Neutrophil (primary cell): Measurements from ENCODE around the gene RNF224.

ENCODE experiments used
- H3K27ac ChIP-seq: fragments of 200-600 bp; sonication (generic); 2 replicates; pipeline ENCODE4 v1.5.1; 2016; ENCODE audit warnings: mild to moderate bottlenecking, moderate library complexity
- H3K27me3 ChIP-seq: fragments of 200-600 bp; sonication (generic); 2 replicates; pipeline ENCODE4 v1.6.0; 2016; ENCODE audit warnings: mild to moderate bottlenecking
- H3K36me3 ChIP-seq: fragments of 200-600 bp; sonication (generic); 2 replicates; pipeline ENCODE4 v1.5.1; 2017
- H3K4me1 ChIP-seq, 2 experiments: fragments of 200-600 bp in 1 of 2; sonication (generic) in 1 of 2; 1 replicate in 1 of 2; 2 replicates in 1 of 2; pipeline versions ENCODE4 v1.5.1 to v1.6.1; 2013 to 2016; ENCODE audit warnings: low read depth in 1 of 2, low read length in 1 of 2, mild to moderate bottlenecking in 1 of 2, moderate library complexity in 1 of 2; ENCODE audit not compliant: control insufficient read depth in 1 of 2, insufficient read depth in 1 of 2
- H3K4me3 ChIP-seq, 2 experiments: fragments of 200-600 bp in 1 of 2; sonication (generic) in 1 of 2; 1 replicate in 1 of 2; 2 replicates in 1 of 2; pipeline ENCODE4 v1.5.1; 2013 to 2016; ENCODE audit warnings: low read depth in 1 of 2, low read length in 1 of 2, mild to moderate bottlenecking in 1 of 2, moderate library complexity in 1 of 2
- H3K9me3 ChIP-seq: fragments of 200-600 bp; sonication (generic); 2 replicates; pipeline ENCODE4 v1.5.1; 2016
- TF ChIP-seq, protein P1 (sequence below): fragments of 200-600 bp; sonication (generic); IDR thresholded peaks from 2 replicates; pipeline ENCODE4 v1.5.1; 2016; ENCODE audit warnings: antibody characterized with exemption

RNF224 gene

GRCh38 chr9:137228968-137229896, 1.9 kb downstream of the RNF224 start:
- Histone ChIP-seq H3K27me3 (peaks cover 79% of the 10 kb centered on the region), H3K4me1 (peaks cover 0 to 6% of the 10 kb centered on the region in 2 experiments), H3K9me3 (no peaks in the 10 kb centered on the region), H3K27ac (no peak overlapping the region), H3K4me3 (no peak overlapping the region), H3K36me3 (no peaks in the 10 kb centered on the region)
- TF ChIP-seq, protein P1, sequence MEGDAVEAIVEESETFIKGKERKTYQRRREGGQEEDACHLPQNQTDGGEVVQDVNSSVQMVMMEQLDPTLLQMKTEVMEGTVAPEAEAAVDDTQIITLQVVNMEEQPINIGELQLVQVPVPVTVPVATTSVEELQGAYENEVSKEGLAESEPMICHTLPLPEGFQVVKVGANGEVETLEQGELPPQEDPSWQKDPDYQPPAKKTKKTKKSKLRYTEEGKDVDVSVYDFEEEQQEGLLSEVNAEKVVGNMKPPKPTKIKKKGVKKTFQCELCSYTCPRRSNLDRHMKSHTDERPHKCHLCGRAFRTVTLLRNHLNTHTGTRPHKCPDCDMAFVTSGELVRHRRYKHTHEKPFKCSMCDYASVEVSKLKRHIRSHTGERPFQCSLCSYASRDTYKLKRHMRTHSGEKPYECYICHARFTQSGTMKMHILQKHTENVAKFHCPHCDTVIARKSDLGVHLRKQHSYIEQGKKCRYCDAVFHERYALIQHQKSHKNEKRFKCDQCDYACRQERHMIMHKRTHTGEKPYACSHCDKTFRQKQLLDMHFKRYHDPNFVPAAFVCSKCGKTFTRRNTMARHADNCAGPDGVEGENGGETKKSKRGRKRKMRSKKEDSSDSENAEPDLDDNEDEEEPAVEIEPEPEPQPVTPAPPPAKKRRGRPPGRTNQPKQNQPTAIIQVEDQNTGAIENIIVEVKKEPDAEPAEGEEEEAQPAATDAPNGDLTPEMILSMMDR = no peak

GRCh38 chr9:137229903-137230704, 2.8 kb downstream of the RNF224 start:
- Histone ChIP-seq H3K27me3 (peaks cover 79% of the 10 kb centered on the region), H3K36me3 (no peaks in the 10 kb centered on the region), H3K9me3 (no peaks in the 10 kb centered on the region), H3K27ac (no peak overlapping the region), H3K4me3 (no peak overlapping the region), H3K4me1 (no peaks in the 10 kb centered on the region)
- TF ChIP-seq, protein P1 = no peak

- H3K4me1 ChIP-seq = peaks cover 0 to 2% of the 10 kb centered on the region in 2 experiments
- no peak within 1 kb of the TSS for H3K4me3 ChIP-seq
- no peaks in the 10 kb centered on the region for H3K36me3 ChIP-seq
- H3K9me3 ChIP-seq = no peaks in the 10 kb centered on the region
- H3K27ac ChIP-seq = no peak within 1 kb of the TSS
- peaks cover 79% of the 10 kb centered on the region for H3K27me3 ChIP-seq
- TF ChIP-seq, protein P1 = no peak
These were observed 3.5 kb downstream of the RNF224 start, which contains the start of gene SLC34A3 for GRCh38 chr9:137230705-137231371. SLC34A3 (plus strand) TSS chr9:137230901; CDS start chr9:137231703, 802 bp downstream.

DNA sequence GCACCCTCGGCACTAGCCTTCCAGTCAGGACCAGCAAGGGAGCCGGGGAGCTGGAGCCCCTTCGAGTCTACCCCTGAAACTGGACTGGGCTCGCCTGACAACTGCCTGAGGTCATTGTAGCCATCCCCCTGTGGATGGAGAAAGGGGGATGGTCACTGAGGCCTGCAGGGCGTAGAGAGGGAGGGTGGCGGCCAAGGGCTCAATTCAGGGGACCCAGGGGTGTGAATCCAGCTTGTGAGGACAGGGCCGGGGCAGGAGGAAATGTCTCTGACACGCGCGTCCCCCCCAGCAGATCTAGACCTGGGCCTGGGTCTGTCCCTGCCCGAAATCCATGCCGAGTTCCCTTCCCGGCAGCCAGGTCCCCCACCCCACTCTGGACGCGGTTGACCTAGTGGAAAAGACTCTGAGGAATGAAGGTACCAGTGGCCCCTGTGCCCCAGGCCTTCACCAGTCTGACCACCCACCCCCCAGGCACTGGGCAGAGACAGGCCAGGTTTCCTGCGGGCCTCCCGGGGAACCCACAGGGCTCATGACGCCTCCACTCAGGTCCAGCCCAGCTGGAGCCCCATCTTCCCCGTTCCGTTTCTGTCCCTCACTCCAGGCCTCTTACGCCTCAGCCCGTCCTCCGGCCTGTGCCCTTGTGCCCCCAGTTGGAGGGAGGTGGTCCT, 4.2 kb downstream of the RNF224 start:
- Histone ChIP-seq H3K36me3 (no peaks in the 10 kb centered on the region), H3K27me3 (peaks cover 74% of the 10 kb centered on the region), H3K27ac (no peak overlapping the region), H3K4me3 (no peak overlapping the region), H3K4me1 (peaks cover 6 to 9% of the 10 kb centered on the region in 2 experiments), H3K9me3 (no peaks in the 10 kb centered on the region)
- TF ChIP-seq, protein P1 = no peak

GRCh38 chr9:137232101-137232500, 4.8 kb downstream of the RNF224 start:
- peaks cover 68% of the 10 kb centered on the region for H3K27me3 ChIP-seq
- TF ChIP-seq, protein P1 = no peak
- no peak overlapping the region for H3K4me3 ChIP-seq

More at GRCh38 chr9:137232101-137232500, 4.8 kb downstream of the RNF224 start:
- peaks cover 11 to 15% of the 10 kb centered on the region in 2 experiments for H3K4me1 ChIP-seq
- no peaks in the 10 kb centered on the region for H3K36me3 ChIP-seq
- no peaks in the 10 kb centered on the region for H3K9me3 ChIP-seq
- H3K27ac ChIP-seq = no peak overlapping the region
